RWPE1 (cell line): ENCODE results near the gene C3orf20.

Experiments
- CTCF ChIA-PET: fragments of 350-600 bp; sonication (Branson Sonifier 250); formaldehyde crosslinking; extraction: SDS; loops from one replicate; lab custom pipeline; 2021; lab: Yijun Ruan, JAX
- POLR2A ChIA-PET: fragments of 400-600 bp; formaldehyde crosslinking; extraction: SDS; loops from one replicate; lab custom pipeline; 2020; ENCODE audit warnings: antibody characterized with exemption; ENCODE audit not compliant: low non-redundant PET; lab: Yijun Ruan, JAX
- DNase-seq: peaks from one replicate; pipeline ENCODE4 v3.0.0; 2012; ENCODE audit warnings: low spot score
- H3K27ac ChIP-seq: fragments of 450-650 bp; 2 replicates; pipeline ENCODE4 v1.5.1; 2017
- TF ChIP-seq, protein P1 (sequence below): fragments of 450-650 bp; conservative IDR thresholded peaks from 2 replicates; pipeline ENCODE4 v1.5.1; 2017; ENCODE audit warnings: low read depth, mild to moderate bottlenecking

C3orf20 gene

DNA sequence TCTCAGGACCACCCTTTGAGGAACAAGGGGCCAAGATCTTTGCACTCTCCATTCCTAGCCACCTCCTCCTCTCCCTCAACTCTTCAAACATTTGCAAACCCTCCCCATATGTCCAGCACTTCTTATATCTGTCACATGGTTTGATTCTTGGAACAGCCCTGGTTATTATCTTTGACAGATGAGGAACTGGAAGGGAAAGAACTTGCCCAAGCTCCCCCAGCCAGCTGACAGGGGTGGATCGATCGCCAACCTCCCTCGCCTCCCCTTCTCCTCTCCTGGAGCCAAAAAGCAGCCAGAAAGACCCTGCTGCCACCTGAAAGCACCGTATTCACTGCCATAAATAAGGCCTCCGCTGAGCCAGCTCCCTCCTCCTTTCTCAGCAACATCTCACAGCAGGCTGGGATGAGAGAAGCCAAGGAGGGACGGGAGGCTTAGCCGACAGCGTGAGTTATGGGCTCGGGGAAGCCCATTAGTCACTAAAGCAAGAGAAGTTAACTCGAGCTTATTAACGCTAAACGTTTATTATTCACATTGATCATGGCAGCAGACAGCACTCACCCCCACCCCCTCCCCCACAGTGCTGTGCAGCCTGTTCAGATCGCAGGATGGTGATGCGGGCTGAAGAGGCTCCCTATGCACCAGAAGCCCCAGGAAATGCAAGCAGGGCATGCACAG lies 121.6 kb downstream of the C3orf20 start:
- ChIA-PET CTCF (no interaction called here), POLR2A (no interaction called here)
- H3K27ac ChIP-seq, result no peak overlapping the region
- TF ChIP-seq, protein P1, sequence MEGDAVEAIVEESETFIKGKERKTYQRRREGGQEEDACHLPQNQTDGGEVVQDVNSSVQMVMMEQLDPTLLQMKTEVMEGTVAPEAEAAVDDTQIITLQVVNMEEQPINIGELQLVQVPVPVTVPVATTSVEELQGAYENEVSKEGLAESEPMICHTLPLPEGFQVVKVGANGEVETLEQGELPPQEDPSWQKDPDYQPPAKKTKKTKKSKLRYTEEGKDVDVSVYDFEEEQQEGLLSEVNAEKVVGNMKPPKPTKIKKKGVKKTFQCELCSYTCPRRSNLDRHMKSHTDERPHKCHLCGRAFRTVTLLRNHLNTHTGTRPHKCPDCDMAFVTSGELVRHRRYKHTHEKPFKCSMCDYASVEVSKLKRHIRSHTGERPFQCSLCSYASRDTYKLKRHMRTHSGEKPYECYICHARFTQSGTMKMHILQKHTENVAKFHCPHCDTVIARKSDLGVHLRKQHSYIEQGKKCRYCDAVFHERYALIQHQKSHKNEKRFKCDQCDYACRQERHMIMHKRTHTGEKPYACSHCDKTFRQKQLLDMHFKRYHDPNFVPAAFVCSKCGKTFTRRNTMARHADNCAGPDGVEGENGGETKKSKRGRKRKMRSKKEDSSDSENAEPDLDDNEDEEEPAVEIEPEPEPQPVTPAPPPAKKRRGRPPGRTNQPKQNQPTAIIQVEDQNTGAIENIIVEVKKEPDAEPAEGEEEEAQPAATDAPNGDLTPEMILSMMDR, result no peak
- no peak for DNase-seq

DNA sequence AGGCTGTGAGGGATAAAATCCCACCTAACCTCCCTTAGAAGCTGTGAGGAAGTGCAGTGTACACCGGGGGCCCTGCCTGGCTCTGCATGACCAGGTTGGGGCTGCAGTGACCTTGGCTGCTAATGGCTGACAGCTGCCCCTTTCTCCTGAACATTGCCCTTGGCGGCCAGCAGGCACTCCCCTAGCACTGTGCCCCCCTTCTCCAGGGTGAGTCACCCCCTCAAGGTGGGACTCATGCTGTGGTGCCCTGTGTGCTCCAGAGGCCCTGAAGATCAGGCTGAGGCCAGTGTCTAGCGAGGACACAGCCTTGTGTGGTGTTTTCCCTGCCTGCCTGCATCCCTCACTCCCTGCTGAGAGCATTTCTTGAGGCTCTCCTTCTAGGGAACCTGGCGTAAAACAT lies 122.8 kb downstream of the C3orf20 start:
- no peak for DNase-seq
- no peak overlapping the region for H3K27ac ChIP-seq
- CTCF ChIA-PET, result interaction anchor here (0.5 kb wide), 1 partner anchor 84 kb away, joined by 3 read pairs; no protein-coding TSS in a partner anchor
- POLR2A ChIA-PET, result no interaction called here
- TF ChIP-seq, protein P1, result no peak

DNA sequence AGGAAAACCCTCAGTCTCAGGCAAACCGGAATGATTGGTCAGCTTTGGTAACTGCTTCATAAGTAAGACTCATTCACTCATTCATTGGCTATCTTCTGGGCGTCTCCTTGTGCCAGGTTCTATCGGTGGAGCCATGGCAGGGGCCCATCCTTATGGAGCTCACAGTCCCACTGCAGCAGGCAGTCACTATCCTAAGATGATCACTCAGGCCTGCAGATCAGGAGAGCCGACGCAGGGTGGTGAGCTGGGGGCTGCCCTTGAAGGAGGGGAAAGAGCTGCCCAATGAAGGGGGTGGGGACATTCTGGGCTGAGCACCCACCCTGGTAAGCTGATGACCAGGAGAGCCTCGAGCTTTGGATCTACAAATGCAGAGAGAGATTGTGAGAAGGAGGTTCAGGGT lies 123.3 kb downstream of the C3orf20 start:
- DNase-seq, result no peak
- ChIA-PET POLR2A (no interaction called here), CTCF (interaction anchor here (0.5 kb wide), 1 partner anchor 84 kb away, joined by 3 read pairs; no protein-coding TSS in a partner anchor)
- no peak overlapping the region for H3K27ac ChIP-seq
- TF ChIP-seq, protein P1, result no peak

DNA sequence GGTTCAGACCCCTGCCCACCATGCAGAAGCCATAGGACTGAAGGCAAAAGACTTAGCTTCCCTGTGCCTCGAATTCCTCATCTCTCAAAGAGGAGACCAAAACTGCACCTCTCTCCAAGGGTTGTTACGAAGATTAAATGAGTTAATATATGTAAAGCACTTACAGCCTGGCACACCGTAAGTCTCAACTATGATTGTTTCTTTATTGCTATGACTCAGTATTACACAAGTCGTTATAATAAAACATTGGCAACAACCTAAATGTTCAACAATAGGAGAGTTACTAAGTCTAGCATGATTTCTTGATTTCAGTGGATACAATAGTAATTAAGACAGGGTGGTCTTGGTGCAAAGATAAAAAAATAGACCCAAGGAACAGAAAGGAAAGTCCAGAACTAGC lies 124.2 kb downstream of the C3orf20 start:
- TF ChIP-seq, protein P1, result no peak
- POLR2A ChIA-PET, result no interaction called here

GRCh38 chr3:14801031-14801430 lies 126.1 kb downstream of the C3orf20 start:
- no peak overlapping the region for H3K27ac ChIP-seq
- no peak for DNase-seq
- POLR2A ChIA-PET, result no interaction called here
- TF ChIP-seq, protein P1, result no peak
- CTCF ChIA-PET, result no interaction called here

More for the DNA sequence above, 124.2 kb downstream of the C3orf20 start:
- DNase-seq, result no peak
- CTCF ChIA-PET, result no interaction called here
- no peak overlapping the region for H3K27ac ChIP-seq

DNA sequence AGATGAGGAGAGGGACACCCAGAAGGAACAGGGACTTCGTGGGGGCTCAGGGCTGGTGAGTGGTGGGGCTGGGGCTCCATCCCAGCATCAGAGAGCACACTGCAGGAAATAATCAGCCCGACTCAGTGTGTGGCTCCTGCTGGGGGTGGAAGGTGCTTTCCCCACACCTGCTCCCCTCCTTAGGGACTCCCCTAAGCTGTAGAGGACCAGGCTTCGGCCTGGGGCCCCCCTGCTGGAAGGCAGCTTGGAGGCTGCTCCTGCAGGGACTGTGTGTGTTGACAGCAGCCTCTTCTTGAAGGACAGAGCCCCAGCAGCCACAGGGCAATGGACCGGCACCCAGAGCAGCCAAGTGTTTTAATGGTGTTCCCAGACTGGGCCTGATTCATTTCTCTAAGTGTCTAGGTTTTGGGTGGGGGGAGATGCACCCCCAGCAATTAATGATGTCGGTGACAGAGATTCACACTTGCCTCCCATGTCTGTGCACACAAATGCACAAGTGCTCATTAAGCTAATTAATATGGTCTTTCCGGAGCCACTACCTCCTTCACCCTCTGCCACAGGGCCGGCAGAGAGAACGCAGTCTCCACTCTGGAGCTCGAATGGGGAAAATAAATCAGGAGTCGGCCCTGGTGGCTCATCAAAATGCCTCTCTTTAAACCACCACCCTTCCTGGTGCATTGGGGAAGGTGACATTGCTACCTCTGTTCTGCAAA lies 126.9 kb downstream of the C3orf20 start:
- POLR2A ChIA-PET, result no interaction called here
- TF ChIP-seq, protein P1, result no peak
- CTCF ChIA-PET, result interaction anchor here (0.7 kb wide), 1 partner anchor 119 kb away, joined by 3 read pairs; no protein-coding TSS in a partner anchor
- no peak overlapping the region for H3K27ac ChIP-seq
- DNase-seq, result no peak
